ENCODE data around the gene KAT2B. TPM values are rescaled to one million over a fixed set of nuclear protein-coding genes. Genes with fewer than 3 reads are reported as not detected.

KAT2B gene
- total RNA-seq, 1 donor from 2014 or later: 52.6 TPM

DNA sequence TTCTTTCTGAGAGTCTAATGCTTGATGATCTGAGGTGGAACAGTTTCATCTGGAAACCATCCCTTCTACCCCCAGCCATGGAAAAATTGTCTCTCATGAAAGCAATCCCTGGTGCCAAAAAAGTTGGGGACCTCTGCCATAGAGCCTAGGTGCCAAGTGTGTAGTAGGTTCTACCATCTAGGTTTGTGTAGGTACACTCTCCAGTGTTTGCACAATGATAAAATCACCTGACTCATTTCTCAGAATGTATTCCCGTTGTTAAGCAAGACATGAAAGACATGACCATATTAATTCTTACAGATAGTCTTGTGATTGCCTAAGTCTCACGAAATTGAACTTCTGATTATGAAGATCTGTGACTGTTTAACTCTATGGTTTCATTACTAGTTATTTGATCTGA is 68.6 kb downstream of the KAT2B start:
- no peaks in the 10 kb centered on the region for H3K27me3 ChIP-seq
- ATAC-seq (peak; percentile 38), DNase-seq (no peak)
- H3K4me1 ChIP-seq: no peaks in the 10 kb centered on the region
- no peak overlapping the region for H3K27ac ChIP-seq
- TF ChIP-seq, protein P1, sequence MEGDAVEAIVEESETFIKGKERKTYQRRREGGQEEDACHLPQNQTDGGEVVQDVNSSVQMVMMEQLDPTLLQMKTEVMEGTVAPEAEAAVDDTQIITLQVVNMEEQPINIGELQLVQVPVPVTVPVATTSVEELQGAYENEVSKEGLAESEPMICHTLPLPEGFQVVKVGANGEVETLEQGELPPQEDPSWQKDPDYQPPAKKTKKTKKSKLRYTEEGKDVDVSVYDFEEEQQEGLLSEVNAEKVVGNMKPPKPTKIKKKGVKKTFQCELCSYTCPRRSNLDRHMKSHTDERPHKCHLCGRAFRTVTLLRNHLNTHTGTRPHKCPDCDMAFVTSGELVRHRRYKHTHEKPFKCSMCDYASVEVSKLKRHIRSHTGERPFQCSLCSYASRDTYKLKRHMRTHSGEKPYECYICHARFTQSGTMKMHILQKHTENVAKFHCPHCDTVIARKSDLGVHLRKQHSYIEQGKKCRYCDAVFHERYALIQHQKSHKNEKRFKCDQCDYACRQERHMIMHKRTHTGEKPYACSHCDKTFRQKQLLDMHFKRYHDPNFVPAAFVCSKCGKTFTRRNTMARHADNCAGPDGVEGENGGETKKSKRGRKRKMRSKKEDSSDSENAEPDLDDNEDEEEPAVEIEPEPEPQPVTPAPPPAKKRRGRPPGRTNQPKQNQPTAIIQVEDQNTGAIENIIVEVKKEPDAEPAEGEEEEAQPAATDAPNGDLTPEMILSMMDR (IDR thresholded peaks at IDR 0.05): no peak
- H3K36me3 ChIP-seq: peaks cover 22% of the 10 kb centered on the region
- intact Hi-C loops (cut with DNase I): no loop called here
- H3K9me3 ChIP-seq: no peaks in the 10 kb centered on the region
- H3K4me3 ChIP-seq: no peak overlapping the region

DNA sequence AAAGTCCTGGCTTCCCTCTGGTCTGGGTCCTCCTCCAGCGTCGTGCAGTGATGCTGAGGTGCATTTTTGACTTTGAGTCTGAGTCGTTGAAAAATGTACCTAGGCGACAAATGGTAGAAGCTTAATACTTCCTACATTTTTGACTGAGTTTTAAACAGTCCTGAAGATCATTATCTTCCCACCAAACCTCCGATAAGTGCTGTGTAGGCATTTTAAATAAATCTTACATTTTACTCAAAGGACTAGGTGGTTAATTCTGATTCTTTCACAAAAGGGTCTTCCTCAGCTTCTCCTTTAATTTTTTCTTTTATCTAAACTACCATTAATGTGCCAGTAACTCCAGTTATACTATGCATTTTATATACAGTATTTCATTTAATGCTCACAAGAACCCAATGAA is 70.6 kb downstream of the KAT2B start:
- no peaks in the 10 kb centered on the region for H3K9me3 ChIP-seq
- DNase-seq (no peak), ATAC-seq (no peak)
- no peak overlapping the region for H3K27ac ChIP-seq
- intact Hi-C loops (cut with DNase I): no loop called here
- no peak overlapping the region for H3K4me3 ChIP-seq
- no peaks in the 10 kb centered on the region for H3K27me3 ChIP-seq
- TF ChIP-seq, protein P1 (IDR thresholded peaks at IDR 0.05): no peak
- no peaks in the 10 kb centered on the region for H3K4me1 ChIP-seq
- H3K36me3 ChIP-seq: peaks cover 37% of the 10 kb centered on the region

DNA sequence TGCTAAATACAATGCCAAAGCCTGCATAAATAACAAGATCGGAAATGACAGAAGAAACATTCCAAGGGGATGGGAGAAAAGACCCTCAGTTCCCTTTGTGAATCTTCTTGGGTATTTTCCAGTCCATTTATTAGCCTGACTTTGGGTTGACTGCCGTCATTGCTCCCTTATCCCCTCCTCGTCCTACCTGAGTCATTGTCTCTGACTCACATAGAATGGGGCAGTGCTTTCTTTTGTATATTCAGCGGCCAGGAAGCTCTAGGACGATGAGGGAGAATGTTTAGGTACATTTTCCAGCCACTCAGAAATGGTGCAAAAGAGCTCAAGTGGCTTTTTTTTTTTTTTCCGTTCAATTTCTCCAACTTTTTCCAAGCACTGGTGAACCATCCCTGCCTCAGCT is 71.6 kb downstream of the KAT2B start:
- TF ChIP-seq, protein P1 (IDR thresholded peaks at IDR 0.05): no peak
- Histone ChIP-seq H3K36me3 (peaks cover 47% of the 10 kb centered on the region), H3K4me1 (no peaks in the 10 kb centered on the region), H3K27me3 (no peaks in the 10 kb centered on the region), H3K4me3 (no peak overlapping the region), H3K27ac (no peak overlapping the region), H3K9me3 (no peaks in the 10 kb centered on the region)
- intact Hi-C loops (cut with DNase I): no loop called here
- no peak for DNase-seq
- no peak for ATAC-seq

DNA sequence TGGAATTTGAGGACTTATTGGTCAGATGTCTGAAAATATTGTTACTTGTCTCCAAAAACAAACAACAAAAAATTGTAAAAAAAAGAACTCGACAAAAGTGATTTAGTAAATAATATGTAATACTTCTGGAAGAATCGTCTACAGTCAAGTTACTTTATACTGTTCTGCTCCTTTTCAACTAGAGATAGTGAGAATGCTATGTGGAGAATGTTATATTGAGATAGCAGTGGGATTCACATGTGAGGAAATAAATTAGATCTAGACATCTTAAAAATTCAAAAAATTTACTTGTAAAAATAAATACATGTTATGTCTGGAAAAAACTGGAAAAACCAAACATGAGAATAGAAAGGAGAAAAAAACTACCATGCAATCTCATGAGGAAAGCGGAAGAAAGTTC is 80.8 kb downstream of the KAT2B start:
- Histone ChIP-seq H3K4me1 (no peaks in the 10 kb centered on the region), H3K4me3 (no peak overlapping the region), H3K27ac (no peak overlapping the region), H3K9me3 (no peaks in the 10 kb centered on the region), H3K36me3 (peaks cover 59% of the 10 kb centered on the region), H3K27me3 (no peaks in the 10 kb centered on the region)
- TF ChIP-seq, protein P1 (IDR thresholded peaks at IDR 0.05): no peak
- ATAC-seq (no peak), DNase-seq (no peak)
- intact Hi-C loops (cut with DNase I): no loop called here

DNA sequence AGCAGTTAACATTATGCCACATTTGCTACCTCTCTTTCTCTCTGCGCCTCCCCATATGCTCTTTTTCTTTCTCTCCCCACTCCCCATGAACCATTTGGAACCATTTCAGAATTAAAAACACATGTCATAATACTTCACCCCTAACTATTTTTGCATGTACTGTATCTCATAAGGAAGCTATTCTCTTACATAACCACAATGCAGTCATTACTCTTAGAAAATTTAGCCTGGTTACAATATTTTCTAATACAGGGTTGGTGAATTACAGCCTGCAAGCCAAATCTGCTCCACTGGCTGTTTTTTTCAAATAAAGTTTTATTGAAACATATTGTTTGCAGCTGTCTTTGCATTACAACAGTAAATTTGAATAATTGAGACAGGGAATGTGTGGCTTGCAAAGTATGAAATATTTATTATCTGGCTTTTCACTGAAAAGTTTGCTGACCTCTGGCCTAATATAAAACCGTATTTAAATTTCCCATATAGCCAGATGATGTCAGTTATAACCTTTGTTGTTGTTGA is 82.9 kb downstream of the KAT2B start:
- H3K36me3 ChIP-seq: peaks cover 63% of the 10 kb centered on the region
- no peaks in the 10 kb centered on the region for H3K9me3 ChIP-seq
- no peak overlapping the region for H3K27ac ChIP-seq
- DNase-seq (no peak), ATAC-seq (no peak)
- H3K4me3 ChIP-seq: no peak overlapping the region
- intact Hi-C loops (cut with DNase I): no loop called here
- no peaks in the 10 kb centered on the region for H3K27me3 ChIP-seq
- TF ChIP-seq, protein P1 (IDR thresholded peaks at IDR 0.05): no peak
- H3K4me1 ChIP-seq: no peaks in the 10 kb centered on the region

DNA sequence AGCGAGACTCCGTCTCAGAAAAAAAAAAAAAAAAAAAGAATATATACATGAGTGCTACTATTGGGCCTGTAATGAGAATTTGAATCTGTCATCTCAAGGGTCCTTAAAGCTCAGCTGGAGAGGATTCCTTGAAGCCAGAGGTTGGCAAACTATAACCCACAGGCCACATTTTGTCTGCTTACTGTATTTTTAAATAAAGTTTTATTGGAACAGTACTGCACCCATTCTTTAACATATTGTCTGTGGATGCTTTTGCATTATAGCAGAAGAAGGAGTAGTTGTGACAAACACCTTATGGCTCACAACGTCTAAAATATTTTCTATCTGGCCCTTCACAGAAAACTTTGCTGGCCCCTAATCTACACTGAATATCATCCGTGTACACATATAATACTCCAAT is 85.0 kb downstream of the KAT2B start:
- no peak overlapping the region for H3K4me3 ChIP-seq
- TF ChIP-seq, protein P1 (IDR thresholded peaks at IDR 0.05): no peak
- ATAC-seq: no peak
- no peaks in the 10 kb centered on the region for H3K4me1 ChIP-seq
- no peaks in the 10 kb centered on the region for H3K27me3 ChIP-seq
- intact Hi-C loops (cut with DNase I): no loop called here
- no peak for DNase-seq
- H3K27ac ChIP-seq: no peak overlapping the region
- no peaks in the 10 kb centered on the region for H3K9me3 ChIP-seq
- peaks cover 57% of the 10 kb centered on the region for H3K36me3 ChIP-seq
